Measurements from ENCODE around the gene SARDH. TPM values are rescaled to one million over a fixed set of nuclear protein-coding genes. Genes with fewer than 3 reads are reported as not detected.

SARDH gene
- polyA plus RNA-seq, 1 donor from 2014 or later: not detected

GRCh38 chr9:133699546-133699945 is 38.6 kb downstream of the SARDH start:
- Histone ChIP-seq H3K4me3 (ENCODE audit: low read length) (no peak overlapping the region), H3K9me2 (ENCODE audit: insufficient read depth, low read length) (no peaks in the 10 kb centered on the region), H2AFZ (ENCODE audit: low read depth, low read length) (no peak overlapping the region), H3K27me3 (ENCODE audit: insufficient read depth, low read depth, low read length) (no peaks in the 10 kb centered on the region), H3K79me2 (replicated peaks; ENCODE audit: insufficient read depth, low read length) (no peaks in the 10 kb centered on the region), H3K36me3 (ENCODE audit: insufficient read depth, low read length) (no peaks in the 10 kb centered on the region), H3F3A (ENCODE audit: insufficient read depth, low read length, poor library complexity, severe bottlenecking) (no peaks in the 10 kb centered on the region), H3K9ac (ENCODE audit: low read length) (no peak overlapping the region), H3K4me2 (ENCODE audit: low read length) (no peak overlapping the region), H4K20me1 (ENCODE audit: insufficient read depth) (no peaks in the 10 kb centered on the region), H3K27ac (ENCODE audit: low read length) (no peak overlapping the region), H3K9me3 (ENCODE audit: low read length) (no peaks in the 10 kb centered on the region)
- TF ChIP-seq POLR2AphosphoS5 (IDR thresholded peaks at IDR 0.05) (no peak), RAD21 (conservative IDR thresholded peaks at IDR 0.05) (no peak), EZH2 (IDR thresholded peaks at IDR 0.05; ENCODE audit: borderline replicate concordance, insufficient read depth, low read length, poor library complexity, severe bottlenecking) (no peak), MXI1 (conservative IDR thresholded peaks at IDR 0.05; ENCODE audit: poor library complexity, severe bottlenecking) (no peak), TAF1 (IDR thresholded peaks at IDR 0.05; ENCODE audit: low read depth) (no peak), EP300 (conservative IDR thresholded peaks at IDR 0.05; ENCODE audit: poor library complexity, severe bottlenecking) (no peak), REST (IDR thresholded peaks at IDR 0.05; ENCODE audit: borderline replicate concordance) (no peak), SMC3 (conservative IDR thresholded peaks at IDR 0.05; ENCODE audit: poor library complexity) (no peak), CTCF (IDR thresholded peaks at IDR 0.05; ENCODE audit: poor library complexity, severe bottlenecking) (no peak)

- H3K4me3 ChIP-seq (ENCODE audit: low read length): no peak overlapping the region
- H3F3A ChIP-seq (ENCODE audit: insufficient read depth, low read length, poor library complexity, severe bottlenecking): no peaks in the 10 kb centered on the region
- H3K9me2 ChIP-seq (ENCODE audit: insufficient read depth, low read length): no peaks in the 10 kb centered on the region
- H3K79me2 ChIP-seq (replicated peaks; ENCODE audit: insufficient read depth, low read length): no peaks in the 10 kb centered on the region
- no peaks in the 10 kb centered on the region for H4K20me1 ChIP-seq (ENCODE audit: insufficient read depth)
- TF ChIP-seq MXI1 (conservative IDR thresholded peaks at IDR 0.05; ENCODE audit: poor library complexity, severe bottlenecking) (no peak), SMC3 (conservative IDR thresholded peaks at IDR 0.05; ENCODE audit: poor library complexity) (no peak), RAD21 (conservative IDR thresholded peaks at IDR 0.05) (no peak), EP300 (conservative IDR thresholded peaks at IDR 0.05; ENCODE audit: poor library complexity, severe bottlenecking) (no peak), EZH2 (IDR thresholded peaks at IDR 0.05; ENCODE audit: borderline replicate concordance, insufficient read depth, low read length, poor library complexity, severe bottlenecking) (no peak), REST (IDR thresholded peaks at IDR 0.05; ENCODE audit: borderline replicate concordance) (no peak), POLR2AphosphoS5 (IDR thresholded peaks at IDR 0.05) (no peak), CTCF (IDR thresholded peaks at IDR 0.05; ENCODE audit: poor library complexity, severe bottlenecking) (no peak), TAF1 (IDR thresholded peaks at IDR 0.05; ENCODE audit: low read depth) (no peak)
- no peak overlapping the region for H2AFZ ChIP-seq (ENCODE audit: low read depth, low read length)
- H3K27me3 ChIP-seq (ENCODE audit: insufficient read depth, low read depth, low read length): no peaks in the 10 kb centered on the region
- no peaks in the 10 kb centered on the region for H3K9me3 ChIP-seq (ENCODE audit: low read length)
- H3K4me2 ChIP-seq (ENCODE audit: low read length): no peak overlapping the region
- H3K36me3 ChIP-seq (ENCODE audit: insufficient read depth, low read length): no peaks in the 10 kb centered on the region
- no peak overlapping the region for H3K9ac ChIP-seq (ENCODE audit: low read length)
- no peak overlapping the region for H3K27ac ChIP-seq (ENCODE audit: low read length)
Measured at GRCh38 chr9:133696071-133696472, 42.1 kb downstream of the SARDH start.

Data from neural cell (in vitro differentiated cells).